Cardiac fibroblast (primary cell): ENCODE measurements around the gene OGFOD3.
A peak's percentile ranks its signal among the peaks of the same experiment; 100 is the strongest.
"Not testable (repeated sequence)": the region's sequence is repeated elsewhere in the genome, so short reads cannot be mapped to it uniquely, and the experiment has no call there.

Experiments
- DNase-seq, 2 donors: peaks; one replicate each; pipeline versions ENCODE4 v3.0.0 to v3.0.0-alpha.2; 2010; ENCODE audit warnings: low read depth in 2 of 2
- H3K4me3 ChIP-seq, 2 donors: replicated peaks in 1 of 2; 1 replicate in 1 of 2; 2 replicates in 1 of 2; pipeline ENCODE4 v1.5.1; 2011; ENCODE audit warnings: low read depth in 2 of 2, low read length in 2 of 2, mild to moderate bottlenecking in 2 of 2, moderate library complexity in 1 of 2
- CTCF ChIP-seq: IDR thresholded peaks from one replicate; pipeline ENCODE4 v1.5.1; 2011; ENCODE audit warnings: low read depth, mild to moderate bottlenecking, low read length, inconsistent platforms

OGFOD3 gene

GRCh38 chr17:82351713-82352488, 66.5 kb downstream of the OGFOD3 start:
- peak; percentile 93 for DNase-seq
- no peak overlapping the region for H3K4me3 ChIP-seq
- TF ChIP-seq CTCF, result peak; percentile 96

DNA sequence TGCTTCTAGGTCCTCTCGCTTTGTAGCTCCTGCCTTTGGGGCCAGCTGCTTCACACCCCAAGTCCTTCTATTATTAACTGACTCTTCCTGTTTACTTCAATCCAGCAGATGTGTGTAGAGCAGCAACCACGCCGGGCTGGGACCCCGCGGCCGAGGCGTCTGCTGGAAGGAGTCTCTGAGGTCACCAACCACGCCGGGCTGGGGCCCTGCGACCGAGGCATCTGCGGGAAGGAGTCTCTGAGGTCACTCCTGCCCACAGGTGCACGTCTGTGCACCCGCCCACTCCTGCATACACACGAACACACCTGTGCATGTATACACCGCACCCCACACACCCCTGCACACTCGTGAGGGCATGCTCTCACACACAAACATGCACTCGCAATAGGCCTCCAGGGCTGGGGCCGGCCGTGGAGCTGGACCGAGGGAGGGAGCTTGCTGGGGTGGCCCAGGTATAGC, 67.1 kb downstream of the OGFOD3 start:
- H3K4me3 ChIP-seq, result no peak overlapping the region
- no peak for DNase-seq
- TF ChIP-seq CTCF, result no peak

DNA sequence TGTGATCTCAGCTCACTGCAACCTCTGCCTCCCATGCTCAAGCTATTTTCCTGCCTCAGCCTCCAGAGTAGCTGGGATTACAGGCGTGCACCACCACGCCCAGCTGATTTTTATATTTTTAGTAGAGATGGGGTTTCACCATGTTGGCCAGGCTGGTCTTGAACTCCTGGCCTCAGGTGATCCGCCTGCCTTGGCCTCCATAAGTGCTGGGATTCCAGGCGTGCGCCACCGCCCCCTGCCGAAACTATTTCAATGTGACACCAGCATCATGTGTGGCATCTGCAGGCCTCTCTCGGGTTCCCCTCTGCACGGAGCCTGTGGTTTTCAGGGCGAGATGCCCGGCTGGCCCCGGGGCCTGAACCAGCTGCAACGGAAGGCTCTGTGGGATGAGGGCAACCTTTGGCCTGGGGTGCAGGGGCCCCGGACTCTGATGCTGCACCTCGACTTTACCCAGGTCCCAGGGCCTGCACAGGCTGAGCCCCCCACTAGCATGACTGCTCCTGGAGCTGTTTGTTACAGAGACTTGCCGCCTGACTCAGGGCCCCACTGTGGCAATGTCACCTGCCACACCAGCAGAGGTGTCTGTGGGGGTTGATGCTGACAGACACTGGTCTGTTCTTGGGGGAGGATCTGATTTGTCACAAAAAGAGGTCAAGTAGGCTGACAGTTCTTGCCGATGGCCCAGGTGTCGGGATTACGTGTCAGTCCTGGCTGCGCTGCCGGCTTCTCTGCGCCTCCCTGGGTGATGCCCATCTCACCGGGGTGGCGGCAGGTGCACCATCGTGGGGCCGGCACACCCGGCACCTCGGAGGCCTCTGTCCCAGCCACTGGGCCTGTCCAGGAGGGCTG, 68.0 kb downstream of the OGFOD3 start:
- no peak for TF ChIP-seq CTCF
- H3K4me3 ChIP-seq, result no peak overlapping the region
- DNase-seq, result no peak

DNA sequence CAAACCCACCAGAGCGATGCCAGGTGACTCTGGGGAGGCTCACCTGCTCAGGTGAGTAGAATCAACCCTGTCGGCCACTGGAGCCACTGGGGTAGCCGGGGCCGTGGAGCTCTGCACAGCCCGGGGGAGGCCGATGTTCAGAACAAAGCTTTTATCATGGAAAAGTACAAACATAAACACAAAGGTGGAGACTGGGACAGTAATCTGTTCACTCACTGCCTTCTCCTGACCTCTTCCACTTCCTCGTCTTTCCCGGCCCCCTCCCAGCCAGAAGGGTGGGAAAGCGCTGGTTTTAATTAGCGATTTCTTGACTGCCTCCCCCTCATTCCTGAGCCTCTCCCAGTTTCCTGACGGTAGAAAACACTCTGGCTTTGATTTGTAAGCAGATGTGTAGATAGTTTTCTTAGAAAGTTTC, 69.1 kb downstream of the OGFOD3 start:
- peak in 1 of 2 donors; percentile 33 for DNase-seq
- no peak for TF ChIP-seq CTCF
- no peak overlapping the region for H3K4me3 ChIP-seq

DNA sequence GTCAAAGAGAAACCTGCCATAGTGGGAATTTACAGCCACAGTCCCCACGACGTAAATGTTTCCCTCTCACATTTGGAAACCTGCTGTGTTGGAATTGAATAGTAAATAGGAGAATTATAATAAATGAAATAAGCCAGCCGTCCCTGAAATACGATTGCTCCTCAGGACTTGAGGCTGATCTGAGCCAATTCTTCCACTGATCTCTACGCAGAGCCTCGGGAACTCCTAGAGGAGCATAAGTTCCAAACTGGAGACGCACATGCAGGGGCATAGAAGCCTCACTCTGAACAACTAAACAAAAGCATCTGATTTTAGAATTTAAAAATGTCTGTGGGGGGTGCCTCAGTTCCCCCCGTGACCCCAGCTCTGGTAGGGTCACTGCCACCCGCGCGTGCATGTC, 69.5 kb downstream of the OGFOD3 start:
- TF ChIP-seq CTCF, result no peak
- no peak for DNase-seq
- no peak overlapping the region for H3K4me3 ChIP-seq

DNA sequence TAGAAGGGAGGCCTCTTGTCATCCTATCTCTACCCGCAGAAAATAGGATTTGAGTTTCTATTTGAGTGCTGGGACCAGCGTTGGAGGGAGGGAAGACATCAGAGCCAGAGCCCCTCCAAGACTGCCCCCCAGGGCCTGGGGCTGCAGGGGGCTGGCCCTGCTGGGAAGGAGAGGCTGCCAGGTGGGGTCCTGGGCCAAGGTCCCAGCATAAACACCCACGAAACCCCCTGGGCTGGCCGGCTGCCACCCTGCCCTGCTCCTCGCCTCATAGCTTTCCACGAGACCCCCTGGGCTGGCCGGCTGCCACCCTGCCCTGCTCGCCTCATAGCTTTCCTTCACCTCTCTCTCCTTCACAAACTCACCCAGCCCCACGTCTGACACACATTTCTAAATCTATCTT, 70.0 kb downstream of the OGFOD3 start:
- no peak for DNase-seq
- no peak for TF ChIP-seq CTCF
- no peak overlapping the region for H3K4me3 ChIP-seq

GRCh38 chr17:82347994-82348393, 70.4 kb downstream of the OGFOD3 start:
- not testable (repeated sequence) for DNase-seq, H3K4me3 ChIP-seq
